GM10266 (cell line): ENCODE data around the gene NMNAT2.

Experiments
- DNase-seq: peaks from one replicate; pipeline ENCODE4 v3.0.0; 2012; ENCODE audit errors: extremely low spot score
- CTCF ChIP-seq: IDR thresholded peaks from 2 replicates; pipeline ENCODE4 v1.5.1; 2012; ENCODE audit warnings: mild to moderate bottlenecking, low read depth; ENCODE audit not compliant: control insufficient read depth, insufficient read depth; ENCODE audit errors: missing control alignments

NMNAT2 gene

GRCh38 chr1:183234660-183235476, 183.3 kb downstream of the NMNAT2 start:
- TF ChIP-seq CTCF = peak; percentile 51
- no peak for DNase-seq

- no peak for DNase-seq
- no peak for TF ChIP-seq CTCF
Observed at GRCh38 chr1:183233113-183233512, 185.1 kb downstream of the NMNAT2 start.

DNA sequence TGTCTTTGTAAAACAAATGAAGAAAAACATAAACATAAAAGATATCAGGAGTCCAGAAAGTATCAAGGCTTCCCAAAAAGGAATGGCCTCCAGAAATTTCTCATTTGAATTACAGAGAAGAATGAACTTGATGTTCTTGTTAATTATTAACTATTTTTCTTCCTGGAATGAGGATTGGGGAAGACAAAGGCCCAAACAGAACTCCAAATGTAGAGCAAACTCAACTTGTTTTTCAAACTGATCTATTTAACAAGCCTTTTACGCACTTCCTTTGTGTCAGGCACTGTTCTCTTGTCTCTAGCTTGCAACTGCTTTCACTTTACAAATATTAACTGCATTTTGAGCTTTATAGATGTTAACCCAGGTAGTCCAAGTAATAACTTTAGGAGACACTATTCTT, 186.6 kb downstream of the NMNAT2 start:
- TF ChIP-seq CTCF = no peak
- DNase-seq = no peak

GRCh38 chr1:183230413-183230812, 187.8 kb downstream of the NMNAT2 start:
- no peak for DNase-seq
- TF ChIP-seq CTCF = no peak

- DNase-seq = no peak
- TF ChIP-seq CTCF = no peak
Observed at GRCh38 chr1:183228347-183229220, 189.6 kb downstream of the NMNAT2 start.

GRCh38 chr1:183227422-183228346, 190.5 kb downstream of the NMNAT2 start:
- TF ChIP-seq CTCF = peak; percentile 83
- DNase-seq = peak; percentile 53
